Fibroblast of skin of right biceps (primary cell): Measurements from ENCODE around the gene TIGD3.
A peak's percentile ranks its signal among the peaks of the same experiment; 100 is the strongest.
"Not testable (repeated sequence)": the region's sequence is repeated elsewhere in the genome, so short reads cannot be mapped to it uniquely, and the experiment has no call there.

ENCODE experiments used
- DNase-seq: peaks from one replicate; pipeline ENCODE4 v3.0.0-alpha.2; 2013

The TIGD3 gene

DNA sequence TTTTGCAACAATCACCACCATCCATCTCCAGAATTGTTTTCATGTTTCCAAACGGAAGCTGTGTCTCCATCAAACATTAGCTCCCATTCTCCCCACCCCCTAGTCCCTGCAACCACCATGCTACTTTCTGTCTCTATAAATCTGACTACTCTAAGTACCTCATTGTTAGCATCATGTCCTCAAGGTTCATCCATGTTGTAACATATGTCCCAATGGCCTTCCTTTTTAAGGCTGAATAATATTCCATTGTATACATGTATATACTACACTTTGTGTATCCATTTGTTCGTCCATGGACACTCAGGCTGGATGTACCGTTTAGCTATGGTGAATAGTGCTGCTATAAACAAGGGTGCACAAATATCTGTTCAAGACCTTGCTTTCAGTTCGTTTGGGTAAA is 29.1 kb upstream of the TIGD3 start:
- DNase-seq: no peak

DNA sequence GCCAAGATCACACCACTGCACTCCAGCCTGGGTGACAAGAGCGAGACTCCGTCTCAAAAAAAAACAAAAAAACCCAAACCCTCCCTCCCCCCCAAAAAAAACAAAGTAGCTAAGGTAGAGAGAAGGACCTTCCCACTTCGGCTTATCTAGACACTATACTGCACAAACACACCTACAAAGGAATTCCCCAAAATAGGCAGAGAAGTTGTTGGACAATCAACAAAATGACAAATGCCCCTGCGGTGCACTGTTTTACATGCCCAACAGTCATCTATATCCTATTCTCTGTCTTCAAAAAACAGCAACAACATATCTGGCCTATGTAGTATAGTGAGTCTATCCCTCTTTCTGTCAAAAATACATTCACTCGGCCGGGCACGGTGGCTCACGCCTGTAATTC is 27.5 kb upstream of the TIGD3 start:
- no peak for DNase-seq

DNA sequence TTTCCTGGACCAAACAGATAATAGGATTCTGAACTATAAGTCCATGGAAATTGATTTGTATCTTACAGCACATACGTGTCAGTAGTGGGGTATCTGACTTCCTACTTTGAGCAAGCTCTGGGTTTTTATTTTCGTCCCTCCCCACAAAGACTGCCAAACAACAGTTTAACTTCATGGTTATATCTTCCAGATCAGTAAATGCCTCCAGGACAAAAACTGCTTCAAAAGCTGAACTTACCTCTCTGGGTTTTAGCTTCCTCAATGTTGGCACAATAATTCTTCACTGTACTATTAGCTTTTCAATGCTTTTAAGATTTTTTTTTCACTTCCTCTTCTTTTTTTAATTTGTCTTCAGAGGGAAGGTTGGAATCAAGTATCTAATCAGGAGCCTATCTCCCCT is 25.1 kb upstream of the TIGD3 start:
- DNase-seq: no peak

DNA sequence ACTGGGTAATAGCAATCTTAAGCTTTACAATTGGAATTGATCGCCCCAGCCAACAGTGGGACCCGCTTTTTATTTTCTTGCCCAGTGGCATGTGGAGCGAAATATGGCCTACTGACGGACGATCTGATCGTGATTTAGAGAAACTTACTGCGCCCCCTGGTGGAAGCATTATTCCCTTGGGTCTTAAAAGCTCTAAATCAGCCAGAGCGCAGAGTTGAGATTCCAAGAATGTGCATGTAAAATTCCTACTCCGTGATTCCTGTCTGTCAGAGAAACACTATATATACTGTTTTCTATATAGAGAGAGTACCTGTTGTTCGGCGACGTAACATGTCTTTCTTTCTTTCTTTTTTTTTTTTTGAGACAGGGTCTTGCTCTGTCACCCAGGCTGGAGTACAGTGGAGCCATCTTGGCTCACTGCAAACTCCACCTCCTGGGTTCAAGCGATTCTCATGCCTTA is 24.6 kb upstream of the TIGD3 start:
- peak; percentile 88 for DNase-seq

DNA sequence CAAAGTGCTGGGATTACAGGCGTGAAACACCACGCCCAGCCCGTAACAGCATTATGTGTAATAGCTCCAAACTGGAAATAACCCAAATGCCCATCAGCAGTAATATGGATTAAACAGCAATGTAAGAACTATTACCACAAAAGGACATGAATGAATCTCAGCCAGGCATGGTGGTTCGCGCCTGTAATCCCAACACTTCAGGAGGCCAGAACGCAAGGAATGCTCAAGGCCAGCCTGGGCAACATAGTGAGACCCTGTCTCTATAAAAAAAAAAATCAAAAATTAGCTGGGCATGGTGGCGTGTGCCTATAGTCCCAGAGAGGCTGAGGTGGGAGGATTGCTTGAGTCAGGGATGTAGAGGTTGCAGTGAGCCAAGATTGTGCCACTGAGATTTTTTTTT is 24.0 kb upstream of the TIGD3 start:
- DNase-seq: no peak

DNA sequence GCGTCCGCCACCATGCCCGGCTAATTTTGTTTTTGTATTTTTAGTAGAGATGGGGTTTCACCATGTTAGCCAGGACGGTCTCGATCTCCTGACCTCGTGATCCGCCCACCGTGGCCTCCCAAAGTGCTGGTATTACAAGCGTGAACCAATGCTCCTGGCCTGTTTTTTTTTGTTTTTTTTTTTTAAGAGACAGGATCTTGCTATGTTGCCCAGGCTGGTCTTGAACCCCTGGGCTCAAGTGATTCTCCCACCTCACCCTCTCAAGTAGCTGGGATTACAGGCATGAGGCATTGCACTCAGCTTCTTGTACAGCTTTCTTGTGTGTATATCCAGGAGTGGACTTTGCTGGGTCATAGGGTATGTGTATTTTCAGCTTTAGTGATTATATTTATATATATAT is 22.0 kb upstream of the TIGD3 start:
- not testable (repeated sequence) for DNase-seq

DNA sequence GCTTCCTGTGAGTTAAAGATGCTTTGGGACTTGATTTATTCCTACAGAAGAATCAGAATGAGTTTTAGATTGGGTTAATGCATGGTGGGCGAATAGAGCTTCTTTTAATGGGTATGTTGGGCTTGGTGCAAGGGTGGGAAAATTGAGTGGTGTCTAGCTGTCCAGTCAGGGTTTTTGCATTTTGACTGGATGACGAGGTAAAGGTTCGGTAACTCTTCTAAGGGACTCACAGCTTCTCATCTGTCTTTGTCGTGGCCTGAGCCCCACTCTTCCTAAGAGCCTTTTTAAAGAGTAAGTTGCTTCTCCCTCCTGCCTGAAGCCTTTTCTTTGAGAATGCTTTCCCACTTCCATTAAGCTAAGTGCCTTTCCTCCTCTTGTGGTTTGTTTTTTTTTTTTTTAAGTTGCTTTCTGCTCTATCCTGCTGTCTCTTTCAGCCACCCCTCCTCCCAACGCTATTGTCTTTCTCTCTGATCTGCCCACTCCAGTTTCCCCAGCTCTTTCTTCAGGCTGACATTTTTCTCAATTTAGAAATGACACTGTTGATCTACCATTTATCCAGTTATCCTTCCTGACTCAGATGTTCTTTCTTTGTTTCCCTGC is 19.8 kb upstream of the TIGD3 start:
- DNase-seq: no peak

DNA sequence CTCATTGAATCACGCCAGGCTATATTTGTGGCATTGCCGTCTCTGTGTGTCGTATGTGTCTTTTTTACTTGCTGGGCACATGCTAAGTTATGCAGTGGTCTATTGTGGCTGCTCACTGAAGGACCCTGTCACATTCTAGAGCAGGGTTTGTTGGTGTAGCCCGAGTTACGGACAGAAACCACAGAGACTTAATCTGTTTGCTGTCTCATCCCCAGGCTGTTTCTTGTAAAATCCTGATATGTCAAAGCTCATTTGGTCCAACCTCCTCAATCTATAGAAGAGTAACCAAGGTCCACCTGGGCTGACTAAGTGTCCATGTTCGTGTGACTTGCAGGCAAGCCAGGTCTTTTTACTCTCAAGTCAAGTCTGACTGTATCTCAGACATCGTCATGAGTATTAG is 15.9 kb upstream of the TIGD3 start:
- DNase-seq: no peak

DNA sequence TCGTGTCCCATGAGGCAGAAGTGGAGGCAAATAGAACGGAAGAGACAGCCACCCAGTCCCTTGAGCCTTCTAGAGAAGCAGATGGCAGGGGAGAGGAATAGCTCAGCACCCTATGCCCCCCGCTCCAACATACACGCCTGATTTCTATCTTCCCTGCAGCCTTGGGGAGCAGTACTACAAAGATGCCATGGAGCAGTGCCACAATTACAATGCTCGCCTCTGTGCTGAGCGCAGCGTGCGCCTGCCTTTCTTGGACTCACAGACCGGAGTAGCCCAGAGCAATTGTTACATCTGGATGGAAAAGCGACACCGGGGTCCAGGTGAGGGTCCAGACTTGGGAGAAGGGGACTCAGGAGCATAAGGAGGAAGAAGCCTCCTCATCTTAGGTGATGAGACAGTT is 14.3 kb upstream of the TIGD3 start:
- DNase-seq: no peak

DNA sequence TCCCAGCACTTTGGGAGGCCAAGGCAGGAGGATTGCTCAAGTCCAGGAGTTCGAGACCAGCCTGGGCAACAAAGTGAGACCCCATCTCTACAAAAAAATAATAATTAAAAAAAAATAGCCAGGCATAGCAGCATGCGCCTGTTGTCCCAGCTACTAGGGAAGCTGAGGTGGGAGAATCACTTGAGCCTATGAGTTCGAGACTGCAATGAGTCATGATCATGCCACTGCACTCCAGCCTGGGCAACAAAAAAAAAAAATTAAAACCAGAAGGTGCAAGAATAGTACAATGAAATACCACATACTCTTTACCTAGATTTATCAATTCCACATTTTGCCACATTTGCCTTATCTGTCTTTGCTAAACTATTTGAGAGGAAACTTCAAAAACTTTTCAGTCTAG is 12.7 kb upstream of the TIGD3 start:
- DNase-seq: no peak

DNA sequence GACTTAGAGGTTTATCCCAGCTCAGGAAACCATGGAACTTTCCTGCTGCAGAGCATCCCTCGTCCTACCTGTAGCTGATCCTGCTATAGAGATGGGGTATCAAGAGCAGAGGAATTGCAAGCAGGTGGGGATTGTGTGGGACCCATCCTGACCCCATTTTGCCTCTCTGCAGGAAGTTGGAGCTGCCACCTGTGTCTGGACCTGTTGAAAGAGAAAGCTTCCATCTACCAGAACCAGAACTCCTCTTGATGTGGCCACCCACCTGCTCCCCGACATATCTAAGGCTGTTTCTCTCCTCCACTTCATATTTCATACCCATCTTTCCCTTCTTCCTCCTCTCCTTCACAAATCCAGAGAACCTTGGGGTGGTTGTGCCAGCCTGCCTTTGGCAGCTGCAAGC is 3.0 kb upstream of the TIGD3 start:
- DNase-seq: no peak

DNA sequence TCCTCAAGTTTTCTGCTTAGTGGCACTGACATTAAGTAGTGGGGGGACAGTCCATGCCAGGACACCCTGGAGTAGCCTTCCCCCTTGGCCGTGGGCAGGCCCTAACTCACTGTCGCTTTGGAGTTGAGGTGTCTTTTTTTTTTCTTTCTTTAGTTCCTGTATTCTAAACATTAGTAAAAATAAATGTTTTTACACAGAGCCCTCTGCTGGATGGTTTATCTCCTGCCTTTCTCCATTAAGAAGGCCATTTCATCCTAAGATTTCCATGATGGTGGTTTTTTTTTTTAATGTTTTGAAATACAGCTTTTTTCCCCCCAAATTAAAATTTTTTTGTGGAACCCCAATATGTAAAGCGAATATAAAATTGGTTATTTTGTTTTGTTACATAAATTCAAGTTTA is 1.8 kb upstream of the TIGD3 start:
- DNase-seq: no peak

DNA sequence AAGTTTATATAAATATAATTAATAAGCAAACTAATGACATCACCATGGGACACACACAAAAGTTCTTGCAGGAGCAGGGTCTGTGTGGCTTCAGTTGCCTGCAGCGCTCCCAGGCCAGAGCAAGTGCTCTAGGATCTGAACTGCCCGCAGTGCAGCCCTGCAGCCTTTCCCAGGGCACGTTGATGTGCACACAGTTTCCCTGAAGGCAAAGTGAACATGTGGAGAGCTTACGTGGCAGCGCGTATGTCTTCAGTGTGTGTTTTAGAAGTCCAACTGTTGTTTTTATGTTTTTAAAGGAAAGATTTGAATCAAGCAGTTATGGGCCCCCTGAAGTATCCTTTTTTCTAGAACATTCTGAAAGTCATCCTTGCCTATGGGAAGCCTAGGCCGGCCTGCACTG is 1.2 kb upstream of the TIGD3 start:
- no peak for DNase-seq

DNA sequence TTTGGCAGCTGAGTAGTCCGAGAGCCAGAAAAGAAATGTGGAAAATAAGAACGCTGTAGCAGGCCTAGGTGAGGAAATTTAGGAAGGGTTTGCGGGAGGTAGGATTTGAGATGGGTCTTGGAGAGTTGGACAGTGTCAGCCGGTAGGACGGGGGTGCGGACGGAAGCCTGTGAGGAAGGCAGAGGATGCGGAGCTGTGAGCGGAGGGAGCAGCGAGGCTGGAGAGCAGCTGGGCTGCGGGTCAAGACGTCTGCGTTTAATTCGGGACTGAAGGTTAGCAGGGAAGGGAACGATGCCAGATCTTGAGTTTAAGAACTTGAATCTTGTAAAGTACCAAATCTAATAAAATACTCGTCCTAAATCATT is 669 bp upstream of the TIGD3 start:
- no peak for DNase-seq

DNA sequence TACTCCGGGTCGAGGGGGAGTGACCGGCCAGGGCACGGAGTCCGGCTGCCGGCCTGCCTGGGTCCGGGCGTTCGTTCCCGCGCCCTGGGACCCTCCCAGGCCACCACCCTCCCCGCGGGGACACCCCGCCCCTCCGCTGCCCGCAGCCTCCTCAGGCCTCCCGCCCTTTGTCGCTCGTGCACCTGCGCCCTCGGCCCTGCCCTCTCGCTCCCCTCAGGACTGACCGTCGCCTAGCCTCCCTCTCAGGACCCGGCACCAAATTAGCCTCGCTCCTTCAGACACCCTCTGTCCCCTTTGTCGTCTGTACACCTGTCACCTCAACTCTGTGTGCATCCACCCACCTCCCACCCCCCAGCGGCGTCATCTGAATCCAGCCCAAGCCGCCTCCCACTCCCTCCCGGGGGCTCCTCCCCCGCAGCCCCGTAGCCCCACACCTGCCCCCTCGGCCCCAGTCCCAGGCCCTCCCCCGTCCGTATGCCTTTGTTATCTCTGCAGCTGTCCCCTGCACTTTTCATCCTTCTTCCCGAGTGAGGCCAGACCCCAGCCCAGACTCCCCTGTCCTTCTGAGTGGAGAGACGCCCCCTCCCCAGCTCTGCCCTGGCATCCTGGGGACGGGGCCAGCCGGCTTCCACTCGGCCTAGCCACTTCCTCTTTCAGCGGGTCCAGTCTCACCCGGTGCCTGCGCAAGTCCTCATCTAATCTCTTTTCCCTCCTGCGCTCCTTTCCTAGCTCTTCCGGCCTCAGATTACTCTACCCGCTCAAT is 643 bp downstream of the TIGD3 start:
- DNase-seq: no peak

DNA sequence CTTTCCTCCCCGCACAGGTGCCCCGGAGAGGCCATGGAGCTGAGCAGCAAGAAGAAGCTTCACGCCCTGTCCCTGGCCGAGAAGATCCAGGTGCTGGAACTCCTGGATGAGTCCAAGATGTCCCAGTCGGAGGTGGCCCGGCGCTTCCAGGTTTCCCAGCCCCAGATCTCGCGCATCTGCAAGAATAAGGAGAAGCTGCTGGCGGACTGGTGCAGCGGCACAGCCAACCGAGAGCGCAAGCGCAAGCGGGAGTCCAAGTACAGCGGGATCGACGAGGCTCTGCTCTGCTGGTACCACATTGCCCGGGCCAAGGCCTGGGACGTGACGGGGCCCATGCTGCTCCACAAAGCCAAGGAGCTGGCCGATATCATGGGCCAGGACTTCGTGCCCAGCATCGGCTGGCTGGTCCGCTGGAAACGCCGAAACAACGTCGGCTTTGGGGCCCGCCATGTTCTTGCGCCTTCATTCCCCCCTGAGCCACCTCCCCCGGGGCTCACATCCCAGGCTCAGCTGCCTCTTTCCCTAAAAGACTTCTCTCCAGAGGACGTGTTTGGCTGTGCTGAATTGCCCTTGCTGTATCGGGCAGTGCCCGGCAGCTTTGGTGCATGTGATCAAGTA is 1.3 kb downstream of the TIGD3 start:
- peak; percentile 22 for DNase-seq

DNA sequence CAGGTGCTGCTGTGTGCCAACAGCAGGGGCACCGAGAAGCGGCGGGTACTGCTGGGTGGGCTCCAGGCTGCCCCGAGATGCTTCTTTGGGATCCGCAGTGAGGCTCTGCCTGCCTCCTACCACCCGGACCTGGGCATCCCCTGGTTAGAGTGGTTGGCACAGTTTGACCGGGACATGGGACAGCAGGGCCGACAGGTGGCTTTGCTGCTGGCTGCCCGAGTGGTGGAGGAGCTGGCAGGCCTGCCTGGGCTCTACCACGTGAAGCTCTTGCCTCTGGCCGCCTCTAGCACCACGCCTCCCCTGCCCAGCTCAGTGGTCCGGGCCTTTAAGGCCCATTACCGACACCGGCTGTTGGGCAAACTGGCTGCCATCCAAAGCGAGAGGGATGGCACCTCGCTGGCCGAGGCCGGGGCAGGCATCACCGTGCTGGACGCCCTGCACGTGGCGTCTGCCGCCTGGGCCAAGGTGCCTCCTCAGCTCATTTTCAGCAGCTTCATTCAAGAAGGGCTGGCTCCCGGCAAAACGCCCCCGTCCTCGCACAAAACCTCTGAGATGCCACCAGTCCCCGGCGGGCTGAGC is 1.9 kb downstream of the TIGD3 start:
- no peak for DNase-seq

DNA sequence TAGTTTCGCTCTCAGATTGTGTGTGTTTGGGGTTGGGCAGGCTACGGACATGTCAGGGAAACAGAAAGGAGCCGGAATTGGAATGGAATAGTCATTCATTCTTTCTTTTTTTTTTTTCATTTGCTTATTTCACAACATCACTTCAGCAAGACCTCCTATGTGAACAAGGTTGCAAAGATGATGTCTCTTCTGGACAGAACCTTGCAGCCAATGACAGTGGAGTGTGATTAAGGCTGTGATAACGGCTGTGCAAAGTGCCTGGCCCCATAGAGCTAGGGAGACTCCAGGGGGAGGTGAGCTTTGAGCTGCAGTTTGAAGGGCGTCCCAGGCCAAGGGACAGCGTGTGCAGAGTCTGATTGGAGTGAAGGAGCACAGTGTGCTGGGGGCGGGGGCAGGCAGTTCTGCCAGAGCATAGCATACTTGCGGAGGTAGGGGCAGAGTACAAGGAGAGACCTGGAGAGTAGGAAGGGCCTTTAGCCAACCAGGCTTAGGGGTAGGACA is 3.4 kb downstream of the TIGD3 start:
- no peak for DNase-seq

DNA sequence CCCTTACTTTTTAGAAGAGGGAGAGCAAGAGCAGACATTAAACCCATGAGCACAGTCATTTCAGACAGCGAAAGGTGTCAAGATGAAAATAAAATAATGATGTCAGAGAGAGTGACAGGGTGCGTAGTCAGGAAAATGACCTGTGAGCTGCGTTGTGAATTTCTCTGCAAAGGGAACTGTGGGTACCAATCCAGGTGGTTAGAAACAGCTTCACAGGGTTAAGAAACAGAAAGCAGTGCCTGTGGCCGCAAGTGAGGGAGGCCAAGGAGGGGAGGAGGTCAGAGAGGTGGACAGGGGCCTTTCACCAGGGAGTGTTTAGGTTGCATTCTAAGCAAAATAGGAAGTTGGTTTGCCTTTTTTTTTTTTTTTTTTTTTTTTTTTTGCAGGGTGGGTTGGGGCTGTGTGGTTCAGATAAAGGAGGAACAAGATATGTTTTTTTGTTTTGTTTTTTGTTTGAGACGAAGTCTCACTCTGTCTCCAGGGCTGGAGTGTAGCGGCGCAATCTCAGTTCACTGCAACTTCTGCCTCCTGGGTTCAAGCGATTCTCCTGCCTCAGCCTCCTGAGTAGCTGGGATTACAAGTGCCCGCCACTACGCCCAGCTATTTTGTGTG is 7.9 kb downstream of the TIGD3 start:
- no peak for DNase-seq

DNA sequence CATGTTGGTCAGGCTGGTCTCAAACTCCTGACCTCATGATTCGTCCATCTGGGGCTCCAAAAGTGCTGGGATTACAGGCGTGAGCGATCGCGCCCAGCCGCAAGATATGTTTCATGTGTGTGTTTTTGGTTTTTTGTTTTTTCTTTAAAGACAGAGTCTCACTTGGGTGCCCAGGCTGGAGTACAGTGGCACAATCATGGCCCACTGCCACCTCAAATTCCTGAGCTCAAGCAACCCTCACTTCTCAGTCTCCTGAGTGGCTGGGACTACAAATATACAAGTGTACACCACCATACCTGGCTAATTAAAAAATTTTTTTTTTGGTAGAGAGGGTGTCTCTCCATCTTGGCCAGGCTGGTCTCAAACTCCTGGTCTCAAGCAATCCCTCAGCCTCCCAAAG is 8.4 kb downstream of the TIGD3 start:
- no peak for DNase-seq

DNA sequence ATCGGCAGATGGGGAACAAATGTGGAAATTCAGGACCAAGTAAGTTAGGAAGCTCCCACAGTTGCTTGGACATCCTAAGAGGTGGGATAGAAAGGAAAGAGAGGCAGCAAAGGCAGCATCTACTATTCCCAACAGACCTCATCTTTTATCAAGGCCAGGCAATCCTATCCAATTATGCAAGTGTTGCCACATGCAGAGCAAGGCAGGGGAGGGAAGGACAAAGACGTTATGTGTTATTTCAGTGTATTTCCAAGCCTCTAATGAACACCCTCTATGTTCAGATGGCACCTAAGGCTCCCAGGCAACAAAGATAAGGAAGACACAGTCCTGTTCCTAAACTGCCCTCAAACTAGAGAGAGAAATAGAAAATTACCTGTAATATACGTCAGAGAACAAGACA is 9.2 kb downstream of the TIGD3 start:
- no peak for DNase-seq

DNA sequence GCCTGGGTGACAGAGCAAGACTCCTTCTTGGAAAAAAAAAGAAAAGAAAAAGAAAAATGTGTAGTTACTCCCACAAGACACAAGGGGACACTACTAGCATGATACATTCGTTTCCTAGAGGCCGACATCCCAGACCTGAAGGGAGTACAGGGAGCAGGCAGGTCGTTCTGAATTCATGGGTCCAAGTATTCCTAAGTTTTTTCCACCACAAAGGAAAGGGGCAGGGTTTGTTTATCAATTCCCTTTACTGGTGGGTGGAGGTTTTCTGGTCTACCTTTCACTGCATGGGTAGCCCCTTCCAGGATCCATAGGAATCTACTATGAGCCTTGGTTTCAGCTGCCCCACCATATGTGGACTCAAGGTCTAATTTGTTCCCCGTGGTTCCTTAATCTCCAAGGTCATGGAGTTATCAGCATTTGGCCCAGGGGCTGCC is 11.8 kb downstream of the TIGD3 start:
- peak; percentile 79 for DNase-seq

DNA sequence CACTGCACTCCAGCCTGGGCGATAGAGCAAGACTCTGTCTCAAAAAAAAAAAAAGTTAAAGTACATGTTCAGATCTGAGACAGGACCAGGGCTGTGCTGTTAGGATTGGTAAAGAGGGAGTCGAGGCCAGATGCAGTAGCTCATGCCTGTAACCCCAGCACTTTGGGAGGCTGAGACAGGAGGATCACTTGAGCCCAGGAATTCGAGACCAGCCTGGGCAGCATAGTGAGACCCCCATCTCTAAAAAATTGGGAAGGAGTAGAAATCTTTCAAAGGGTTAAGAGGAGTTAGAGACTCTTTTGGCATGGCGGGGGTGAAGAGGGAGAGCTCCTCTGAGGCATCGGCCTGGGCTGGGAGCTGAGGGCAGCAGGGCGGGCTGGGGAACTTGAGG is 16.1 kb downstream of the TIGD3 start:
- no peak for DNase-seq
